HCT116 (cell line): ENCODE data around the gene TEDC1. TPM values are rescaled to one million over a fixed set of nuclear protein-coding genes. Genes with fewer than 3 reads are reported as not detected.

Experiments
- ATAC-seq: fragments of 200-7000 bp; cut with Tn5 transposase; 2 replicates; pipeline ENCODE4 v1.9.1; 2020; ENCODE audit warnings: mild to moderate bottlenecking, moderate library complexity
- BruUV-seq: library from RNA; stranded (reverse); fragments of 400-500 nt; replicated peaks from 2 replicates; lab custom pipeline; 2021; lab: Mats Ljungman, UMichigan
- CTCF ChIA-PET: fragments of 300-600 bp; sonication (Branson Sonifier 250); formaldehyde crosslinking; loops from one replicate; lab custom pipeline; 2021; ENCODE audit warnings: antibody characterized with exemption; lab: Charles Lee
- POLR2A ChIA-PET: fragments of 300-600, 350-600 bp; sonication (Branson Sonifier 250); formaldehyde crosslinking; loops from one replicate; lab custom pipeline; 2021; ENCODE audit warnings: antibody characterized with exemption; lab: Charles Lee
- RAD21 ChIA-PET, 2 experiments: fragments of 300-600 bp; sonication (Branson Sonifier 250); formaldehyde crosslinking; loops; one replicate each; lab custom pipeline; 2023; ENCODE audit warnings: low total read pairs in 2 of 2; ENCODE audit not compliant: uncharacterized antibody in 2 of 2, unreplicated experiment in 2 of 2, low non-redundant PET in 1 of 2; lab: Charles Lee
- DNase-seq: peaks from one replicate; pipeline ENCODE4 v3.0.0-alpha.2; 2010; ENCODE audit warnings: low read depth, low spot score
- H2AFZ ChIP-seq: fragments of 200-600 bp; shearing (Covaris generic), sonication (generic); 2 replicates; pipeline ENCODE4 v1.6.1; 2017; ENCODE audit warnings: low read depth, mixed run types, mixed read lengths, antibody characterized with exemption, low read length; ENCODE audit not compliant: poor library complexity, severe bottlenecking
- H3K27ac ChIP-seq: 2 replicates; pipeline ENCODE4 v1.5.1; 2012; ENCODE audit warnings: low read depth, low read length
- H3K27me3 ChIP-seq: fragments of 200-600 bp; sonication (generic); 2 replicates; pipeline ENCODE4 v1.6.1; 2016; ENCODE audit warnings: mixed run types, low read length, mixed read lengths; ENCODE audit not compliant: insufficient read depth
- H3K36me3 ChIP-seq, 2 experiments: fragments of 200-500 bp in 1 of 2; fragments of 200-600 bp in 1 of 2; sonication (Bioruptor generic) in 1 of 2; sonication (generic) in 1 of 2; 2 replicates each; pipeline versions ENCODE4 v1.5.1 to v1.6.1; 2014 to 2016; ENCODE audit warnings: low read length in 2 of 2, inconsistent platforms in 1 of 2, mixed read lengths in 1 of 2, mixed run types in 1 of 2; ENCODE audit not compliant: insufficient read depth in 2 of 2, control insufficient read depth in 1 of 2
- H3K4me1 ChIP-seq, 2 experiments: fragments of 200-600 bp in 1 of 2; sonication (generic) in 1 of 2; 2 replicates each; pipeline versions ENCODE4 v1.5.1 to v1.6.1; 2012 to 2017; ENCODE audit warnings: low read length in 2 of 2, inconsistent platforms in 1 of 2, mild to moderate bottlenecking in 1 of 2, mixed read lengths in 1 of 2, mixed run types in 1 of 2, moderate library complexity in 1 of 2; ENCODE audit not compliant: insufficient read depth in 2 of 2, control insufficient read depth in 1 of 2
- H3K4me2 ChIP-seq: fragments of 200-600 bp; sonication (generic); 2 replicates; pipeline ENCODE4 v1.6.1; 2017; ENCODE audit warnings: mixed run types, low read length, mixed read lengths
- H3K4me3 ChIP-seq, 2 experiments: fragments of 200-600 bp in 1 of 2; sonication (generic) in 1 of 2; replicated peaks in 1 of 2; 2 replicates each; pipeline ENCODE4 v1.5.1; 2011 to 2016; ENCODE audit warnings: low read length in 2 of 2, control low read depth in 1 of 2, low read depth in 1 of 2, mild to moderate bottlenecking in 1 of 2, mixed read lengths in 1 of 2, mixed run types in 1 of 2
- H3K79me2 ChIP-seq: fragments of 200-600 bp; sonication (generic); 2 replicates; pipeline ENCODE4 v1.6.1; 2017; ENCODE audit warnings: mild to moderate bottlenecking, mixed run types, low read length, moderate library complexity, mixed read lengths; ENCODE audit not compliant: insufficient read depth
- H3K9ac ChIP-seq: fragments of 200-600 bp; sonication (generic); 2 replicates; pipeline ENCODE4 v1.6.1; 2016; ENCODE audit warnings: low read length, mixed read lengths
- H3K9me2 ChIP-seq: fragments of 200-600 bp; sonication (generic), shearing (Covaris generic); 2 replicates; pipeline ENCODE4 v1.6.1; 2017; ENCODE audit warnings: mixed run types, mild to moderate bottlenecking, moderate library complexity; ENCODE audit not compliant: insufficient read depth
- H3K9me3 ChIP-seq, 2 experiments: fragments of 200-500 bp in 1 of 2; fragments of 200-600 bp in 1 of 2; sonication (Bioruptor generic) in 1 of 2; sonication (generic) in 1 of 2; 2 replicates each; pipeline ENCODE4 v1.6.1; 2014 to 2017; ENCODE audit warnings: low read length in 2 of 2, mixed read lengths in 2 of 2, inconsistent platforms in 1 of 2, low read depth in 1 of 2, mild to moderate bottlenecking in 1 of 2, mixed run types in 1 of 2, moderate library complexity in 1 of 2; ENCODE audit not compliant: control insufficient read depth in 1 of 2, insufficient read depth in 1 of 2
- H4K20me1 ChIP-seq: fragments of 200-600 bp; sonication (generic), shearing (Covaris generic); 2 replicates; pipeline ENCODE4 v1.6.1; 2017; ENCODE audit warnings: mixed run types, mild to moderate bottlenecking, moderate library complexity; ENCODE audit not compliant: insufficient read depth
- CBX3 ChIP-seq: IDR thresholded peaks from 2 replicates; pipeline ENCODE4 v1.6.1; 2012; ENCODE audit warnings: low read depth
- ELF1 ChIP-seq: IDR thresholded peaks from 2 replicates; pipeline ENCODE4 v1.6.1; 2012; ENCODE audit warnings: low read depth, borderline replicate concordance
- EZH2 ChIP-seq: fragments of 200-600 bp; sonication (generic); IDR thresholded peaks from 2 replicates; pipeline ENCODE4 v1.6.1; 2017; ENCODE audit warnings: antibody characterized with exemption, mixed run types
- FOSL1 ChIP-seq: IDR thresholded peaks from 2 replicates; pipeline ENCODE4 v1.6.1; 2012; ENCODE audit warnings: low read depth
- POLR2AphosphoS5 ChIP-seq: IDR thresholded peaks from 2 replicates; pipeline ENCODE4 v1.6.1; 2011; ENCODE audit warnings: mild to moderate bottlenecking, low read depth, low read length, moderate library complexity
- RAD21 ChIP-seq: IDR thresholded peaks from 2 replicates; pipeline ENCODE4 v1.6.1; 2012; ENCODE audit warnings: low read depth, mild to moderate bottlenecking
- SIN3A ChIP-seq: IDR thresholded peaks from 2 replicates; pipeline ENCODE4 v1.6.1; 2012; ENCODE audit warnings: low read depth
- SP1 ChIP-seq: IDR thresholded peaks from 2 replicates; pipeline ENCODE4 v1.6.1; 2012; ENCODE audit warnings: low read depth
- YY1 ChIP-seq: IDR thresholded peaks from 2 replicates; pipeline ENCODE4 v1.6.1; 2011; ENCODE audit warnings: low read length, low read depth, moderate library complexity, mild to moderate bottlenecking; ENCODE audit not compliant: insufficient replicate concordance; ENCODE audit errors: extremely low read depth
- ZFX ChIP-seq: fragments of 450-650 bp; IDR thresholded peaks from 2 replicates; pipeline ENCODE4 v1.6.1; 2017
- intact Hi-C: fragments of 100-400 bp; cut with micrococcal nuclease; formaldehyde crosslinking; loops from 2 replicates; pipeline ENCODE4 v1.10.0; 2022
- total RNA-seq: library from RNA; stranded (reverse); gene quantifications from one replicate; pipeline ENCODE4 v1.2.1, GENCODE V29; 2021; ENCODE audit not compliant: unreplicated experiment
- TF ChIP-seq, protein P1 (sequence below), 3 experiments: fragments of 200-600 bp in 1 of 3; sonication (generic) in 1 of 3; IDR thresholded peaks in 2 of 3; conservative IDR thresholded peaks in 1 of 3; 2 replicates each; pipeline ENCODE4 v1.5.1; 2012 to 2017; ENCODE audit warnings: low read depth in 2 of 3, low read length in 2 of 3, antibody characterized with exemption in 1 of 3, borderline replicate concordance in 1 of 3, control low read depth in 1 of 3, mild to moderate bottlenecking in 1 of 3, mixed read lengths in 1 of 3, mixed run types in 1 of 3, moderate library complexity in 1 of 3; ENCODE audit not compliant: insufficient read depth in 1 of 3
- TF ChIP-seq, protein P2 (sequence below): IDR thresholded peaks from 2 replicates; pipeline ENCODE4 v1.6.1; 2012; ENCODE audit warnings: low read depth
- TF ChIP-seq, protein P3 (sequence below): IDR thresholded peaks from 2 replicates; pipeline ENCODE4 v1.6.1; 2012
- TF ChIP-seq, protein P4 (sequence below): IDR thresholded peaks from 2 replicates; pipeline ENCODE4 v1.6.1; 2012

TEDC1 gene
- total RNA-seq, 1 experiment from 2014 or later = 40.4 TPM

DNA sequence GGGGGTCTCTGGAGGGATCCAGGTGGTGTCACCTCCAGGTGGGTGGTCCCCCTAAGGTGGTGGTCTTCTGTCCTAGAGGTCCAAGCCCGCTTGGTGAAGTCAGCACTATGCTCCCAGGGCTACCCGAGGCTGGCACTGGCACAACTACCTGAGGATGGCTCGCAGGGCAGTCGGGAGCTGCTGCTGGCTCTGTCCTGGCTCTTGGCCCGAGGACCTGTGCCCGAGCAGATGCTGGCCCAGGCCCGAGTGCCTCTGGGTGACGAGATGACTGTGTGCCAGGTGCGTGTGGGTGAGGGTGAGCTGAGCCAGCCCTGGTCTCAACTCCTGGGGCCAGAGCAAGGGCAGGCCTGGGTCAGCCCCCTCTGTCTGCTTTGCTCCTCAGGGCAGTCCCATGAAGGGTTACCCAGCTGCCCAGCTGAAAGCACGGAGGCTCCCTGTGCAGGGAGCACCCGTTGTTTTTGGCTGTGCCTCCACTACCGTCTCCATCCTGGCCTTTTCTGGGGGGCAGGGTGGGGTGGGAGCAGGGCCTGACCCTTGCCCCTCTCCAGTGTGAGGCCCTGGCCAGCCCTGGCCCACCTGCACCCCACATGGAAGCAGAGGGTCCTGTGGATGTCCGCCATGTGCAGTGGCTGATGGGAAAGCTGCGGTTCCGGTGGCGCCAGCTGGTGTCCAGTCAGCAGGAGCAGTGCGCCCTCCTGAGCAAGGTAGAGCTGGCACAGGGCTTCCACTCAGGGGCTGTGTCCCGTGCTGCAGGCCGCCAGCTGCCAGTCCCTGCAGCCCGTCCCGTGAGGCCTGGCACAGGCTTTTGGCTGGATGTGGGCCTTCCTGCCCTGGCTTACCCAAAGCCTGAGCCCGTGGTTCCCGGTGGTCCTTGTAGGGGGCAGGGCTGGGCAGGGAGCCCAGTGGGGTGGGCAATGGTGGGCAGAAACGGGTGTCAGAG lies 1.3 kb downstream of the TEDC1 start:
- Histone ChIP-seq H3K4me3 (peak overlapping the region; percentile 74 to 87), H3K79me2 (peaks cover 18% of the 10 kb centered on the region), H3K36me3 (0 out of 4 replicates have a peak, but pooled peaks cover 0 to 3% of the 10 kb centered on the region in 2 experiments), H3K27me3 (no peaks in the 10 kb centered on the region), H3K9me2 (no peaks in the 10 kb centered on the region), H3K9me3 (no peaks in the 10 kb centered on the region), H4K20me1 (no peaks in the 10 kb centered on the region; the same call in 1 of the 2 replicates), H3K4me1 (peaks cover 20 to 34% of the 10 kb centered on the region in 2 experiments), H2AFZ (no peak overlapping the region), H3K4me2 (peak overlapping the region; percentile 82), H3K9ac (peak overlapping the region; percentile 97), H3K27ac (peak overlapping the region; percentile 35; the same call in 1 of the 2 replicates)
- DNase-seq (no peak), ATAC-seq (no peak)
- ChIA-PET RAD21 (interaction anchor here in 1 of 2 experiments (0.6 kb wide), 1 partner anchor 250 kb away, joined by 5 read pairs; no protein-coding TSS in a partner anchor), POLR2A (interaction anchor here (0.6 to 3.1 kb wide), 2 partner anchors 11 to 523 kb away, joined by 4 to 29 read pairs; no protein-coding TSS in a partner anchor), CTCF (interaction anchor here (1.2 to 1.5 kb wide), 3 partner anchors 12 to 402 kb away, joined by 3 to 9 read pairs (median 5); no protein-coding TSS in a partner anchor)
- TF ChIP-seq, protein P1, sequence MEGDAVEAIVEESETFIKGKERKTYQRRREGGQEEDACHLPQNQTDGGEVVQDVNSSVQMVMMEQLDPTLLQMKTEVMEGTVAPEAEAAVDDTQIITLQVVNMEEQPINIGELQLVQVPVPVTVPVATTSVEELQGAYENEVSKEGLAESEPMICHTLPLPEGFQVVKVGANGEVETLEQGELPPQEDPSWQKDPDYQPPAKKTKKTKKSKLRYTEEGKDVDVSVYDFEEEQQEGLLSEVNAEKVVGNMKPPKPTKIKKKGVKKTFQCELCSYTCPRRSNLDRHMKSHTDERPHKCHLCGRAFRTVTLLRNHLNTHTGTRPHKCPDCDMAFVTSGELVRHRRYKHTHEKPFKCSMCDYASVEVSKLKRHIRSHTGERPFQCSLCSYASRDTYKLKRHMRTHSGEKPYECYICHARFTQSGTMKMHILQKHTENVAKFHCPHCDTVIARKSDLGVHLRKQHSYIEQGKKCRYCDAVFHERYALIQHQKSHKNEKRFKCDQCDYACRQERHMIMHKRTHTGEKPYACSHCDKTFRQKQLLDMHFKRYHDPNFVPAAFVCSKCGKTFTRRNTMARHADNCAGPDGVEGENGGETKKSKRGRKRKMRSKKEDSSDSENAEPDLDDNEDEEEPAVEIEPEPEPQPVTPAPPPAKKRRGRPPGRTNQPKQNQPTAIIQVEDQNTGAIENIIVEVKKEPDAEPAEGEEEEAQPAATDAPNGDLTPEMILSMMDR (IDR thresholded peaks at IDR 0.05 in 2 of 3, conservative IDR thresholded peaks at IDR 0.05 in 1 of 3; ENCODE audit: borderline replicate concordance in 1 of 3, insufficient read depth in 1 of 3, low read depth in 2 of 3, low read length in 2 of 3) = no peak
- TF ChIP-seq ELF1 = no peak
- no peak for TF ChIP-seq YY1
- TF ChIP-seq FOSL1 = no peak
- TF ChIP-seq, protein P2, sequence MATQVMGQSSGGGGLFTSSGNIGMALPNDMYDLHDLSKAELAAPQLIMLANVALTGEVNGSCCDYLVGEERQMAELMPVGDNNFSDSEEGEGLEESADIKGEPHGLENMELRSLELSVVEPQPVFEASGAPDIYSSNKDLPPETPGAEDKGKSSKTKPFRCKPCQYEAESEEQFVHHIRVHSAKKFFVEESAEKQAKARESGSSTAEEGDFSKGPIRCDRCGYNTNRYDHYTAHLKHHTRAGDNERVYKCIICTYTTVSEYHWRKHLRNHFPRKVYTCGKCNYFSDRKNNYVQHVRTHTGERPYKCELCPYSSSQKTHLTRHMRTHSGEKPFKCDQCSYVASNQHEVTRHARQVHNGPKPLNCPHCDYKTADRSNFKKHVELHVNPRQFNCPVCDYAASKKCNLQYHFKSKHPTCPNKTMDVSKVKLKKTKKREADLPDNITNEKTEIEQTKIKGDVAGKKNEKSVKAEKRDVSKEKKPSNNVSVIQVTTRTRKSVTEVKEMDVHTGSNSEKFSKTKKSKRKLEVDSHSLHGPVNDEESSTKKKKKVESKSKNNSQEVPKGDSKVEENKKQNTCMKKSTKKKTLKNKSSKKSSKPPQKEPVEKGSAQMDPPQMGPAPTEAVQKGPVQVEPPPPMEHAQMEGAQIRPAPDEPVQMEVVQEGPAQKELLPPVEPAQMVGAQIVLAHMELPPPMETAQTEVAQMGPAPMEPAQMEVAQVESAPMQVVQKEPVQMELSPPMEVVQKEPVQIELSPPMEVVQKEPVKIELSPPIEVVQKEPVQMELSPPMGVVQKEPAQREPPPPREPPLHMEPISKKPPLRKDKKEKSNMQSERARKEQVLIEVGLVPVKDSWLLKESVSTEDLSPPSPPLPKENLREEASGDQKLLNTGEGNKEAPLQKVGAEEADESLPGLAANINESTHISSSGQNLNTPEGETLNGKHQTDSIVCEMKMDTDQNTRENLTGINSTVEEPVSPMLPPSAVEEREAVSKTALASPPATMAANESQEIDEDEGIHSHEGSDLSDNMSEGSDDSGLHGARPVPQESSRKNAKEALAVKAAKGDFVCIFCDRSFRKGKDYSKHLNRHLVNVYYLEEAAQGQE = no peak
- no peak for TF ChIP-seq SIN3A
- TF ChIP-seq EZH2 = no peak
- no peak for TF ChIP-seq CBX3
- TF ChIP-seq POLR2AphosphoS5 = no peak
- no peak for TF ChIP-seq ZFX
- TF ChIP-seq, protein P3, sequence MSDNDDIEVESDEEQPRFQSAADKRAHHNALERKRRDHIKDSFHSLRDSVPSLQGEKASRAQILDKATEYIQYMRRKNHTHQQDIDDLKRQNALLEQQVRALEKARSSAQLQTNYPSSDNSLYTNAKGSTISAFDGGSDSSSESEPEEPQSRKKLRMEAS = no peak
- no peak for TF ChIP-seq RAD21
- TF ChIP-seq SP1 = no peak
- TF ChIP-seq, protein P4, sequence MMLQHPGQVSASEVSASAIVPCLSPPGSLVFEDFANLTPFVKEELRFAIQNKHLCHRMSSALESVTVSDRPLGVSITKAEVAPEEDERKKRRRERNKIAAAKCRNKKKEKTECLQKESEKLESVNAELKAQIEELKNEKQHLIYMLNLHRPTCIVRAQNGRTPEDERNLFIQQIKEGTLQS = no peak
- intact Hi-C loops = loop anchor here (5.0 kb wide), 1 partner anchor 35 kb away; the partner anchor contains the start of gene TMEM121
- BruUV-seq = TSS peak; percentile 39
